ENCODE measurements around the gene CLDN18.

CLDN18 gene

GRCh38 chr3:138009476-138010272 lies at the start of gene CLDN18:
TSS of gene CLDN18 (plus strand) at chr3:138010165. CDS start at chr3:138010226, 61 bp downstream.
- DNase-seq (ENCODE audit: low read depth in 2 of 2) = no peak

GRCh38 chr3:137962251-137962650 lies 47.7 kb upstream of the CLDN18 start:
- no peak for DNase-seq (ENCODE audit: low read depth in 2 of 2)

- no peak for DNase-seq (ENCODE audit: low read depth in 2 of 2)
These were observed 46.5 kb upstream of the CLDN18 start for GRCh38 chr3:137963463-137963862.

- peak; percentile 28 to 58 for DNase-seq (ENCODE audit: low read depth in 2 of 2)
These were observed 38.8 kb upstream of the CLDN18 start for GRCh38 chr3:137970914-137971831.

- no peak for DNase-seq (ENCODE audit: low read depth in 2 of 2)
These were observed 37.6 kb upstream of the CLDN18 start for GRCh38 chr3:137972396-137972795.

GRCh38 chr3:137978328-137978727 lies 31.6 kb upstream of the CLDN18 start:
- DNase-seq (ENCODE audit: low read depth in 2 of 2) = no peak

GRCh38 chr3:137987723-137988122 lies 22.2 kb upstream of the CLDN18 start:
- no peak for DNase-seq (ENCODE audit: low read depth in 2 of 2)

GRCh38 chr3:137988152-137988551 lies 21.8 kb upstream of the CLDN18 start:
- no peak for DNase-seq (ENCODE audit: low read depth in 2 of 2)

GRCh38 chr3:137988982-137989381 lies 21.0 kb upstream of the CLDN18 start:
- DNase-seq (ENCODE audit: low read depth in 2 of 2) = no peak

- no peak for DNase-seq (ENCODE audit: low read depth in 2 of 2)
These were observed 19.5 kb upstream of the CLDN18 start for GRCh38 chr3:137990427-137990826.

- DNase-seq (ENCODE audit: low read depth in 2 of 2) = no peak
These were observed 17.4 kb upstream of the CLDN18 start for GRCh38 chr3:137992592-137992991.

GRCh38 chr3:137998121-137999042 lies 11.6 kb upstream of the CLDN18 start:
- no peak for DNase-seq (ENCODE audit: low read depth in 2 of 2)

- no peak for DNase-seq (ENCODE audit: low read depth in 2 of 2)
These were observed 6.9 kb upstream of the CLDN18 start for GRCh38 chr3:138003069-138003468.

GRCh38 chr3:138005627-138006026 lies 4.3 kb upstream of the CLDN18 start:
- no peak for DNase-seq (ENCODE audit: low read depth in 2 of 2)

- DNase-seq (ENCODE audit: low read depth in 2 of 2) = no peak
These were observed 2.1 kb upstream of the CLDN18 start for GRCh38 chr3:138007898-138008297.

- no peak for DNase-seq (ENCODE audit: low read depth in 2 of 2)
These were observed 267 bp downstream of the CLDN18 start for GRCh38 chr3:138010273-138010590.

- DNase-seq (ENCODE audit: low read depth in 2 of 2) = no peak
These were observed 1.8 kb downstream of the CLDN18 start for GRCh38 chr3:138011722-138012121.

GRCh38 chr3:138012526-138012925 lies 2.6 kb downstream of the CLDN18 start:
- DNase-seq (ENCODE audit: low read depth in 2 of 2) = no peak

- no peak for DNase-seq (ENCODE audit: low read depth in 2 of 2)
These were observed 6.1 kb downstream of the CLDN18 start for GRCh38 chr3:138016065-138016464.

GRCh38 chr3:138019281-138020069 lies 9.5 kb downstream of the CLDN18 start:
- DNase-seq (ENCODE audit: low read depth in 2 of 2) = no peak

GRCh38 chr3:138023754-138024153 lies 13.8 kb downstream of the CLDN18 start:
- DNase-seq (ENCODE audit: low read depth in 2 of 2) = no peak
